ENCODE data around the gene EXTL2.

DNA sequence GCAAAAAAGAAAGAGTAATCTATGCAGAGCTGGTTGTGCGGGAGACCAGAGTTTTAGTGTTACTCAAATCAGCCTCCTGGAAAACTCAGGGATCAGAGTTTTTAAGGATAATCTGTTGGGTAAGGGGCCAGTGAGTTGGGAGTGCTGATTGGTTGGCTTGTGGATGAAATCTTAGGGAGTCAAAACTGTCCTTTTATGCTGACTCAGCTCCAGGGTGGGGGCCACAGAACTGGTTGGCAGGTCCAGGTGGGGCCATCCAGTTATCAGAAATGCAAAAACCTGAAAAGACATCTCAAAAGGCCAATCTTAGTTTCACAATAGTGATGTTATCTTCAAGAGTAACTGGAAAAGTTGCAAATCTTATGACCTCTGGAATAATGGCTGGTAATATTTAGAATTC is 3.3 kb downstream of the EXTL2 start:
- TF ChIP-seq, protein P1, sequence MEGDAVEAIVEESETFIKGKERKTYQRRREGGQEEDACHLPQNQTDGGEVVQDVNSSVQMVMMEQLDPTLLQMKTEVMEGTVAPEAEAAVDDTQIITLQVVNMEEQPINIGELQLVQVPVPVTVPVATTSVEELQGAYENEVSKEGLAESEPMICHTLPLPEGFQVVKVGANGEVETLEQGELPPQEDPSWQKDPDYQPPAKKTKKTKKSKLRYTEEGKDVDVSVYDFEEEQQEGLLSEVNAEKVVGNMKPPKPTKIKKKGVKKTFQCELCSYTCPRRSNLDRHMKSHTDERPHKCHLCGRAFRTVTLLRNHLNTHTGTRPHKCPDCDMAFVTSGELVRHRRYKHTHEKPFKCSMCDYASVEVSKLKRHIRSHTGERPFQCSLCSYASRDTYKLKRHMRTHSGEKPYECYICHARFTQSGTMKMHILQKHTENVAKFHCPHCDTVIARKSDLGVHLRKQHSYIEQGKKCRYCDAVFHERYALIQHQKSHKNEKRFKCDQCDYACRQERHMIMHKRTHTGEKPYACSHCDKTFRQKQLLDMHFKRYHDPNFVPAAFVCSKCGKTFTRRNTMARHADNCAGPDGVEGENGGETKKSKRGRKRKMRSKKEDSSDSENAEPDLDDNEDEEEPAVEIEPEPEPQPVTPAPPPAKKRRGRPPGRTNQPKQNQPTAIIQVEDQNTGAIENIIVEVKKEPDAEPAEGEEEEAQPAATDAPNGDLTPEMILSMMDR (IDR thresholded peaks at IDR 0.05; ENCODE audit: low read length), result no peak
- no peak for TF ChIP-seq EZH2phosphoT487 (IDR thresholded peaks at IDR 0.05; ENCODE audit: low read length)
- no peak for TF ChIP-seq EZH2 (optimal IDR thresholded peaks at IDR 0.05; ENCODE audit: low read depth, low read length)
